ENCODE data around the gene ATP5F1A.

The ATP5F1A gene

GRCh38 chr18:46031741-46032140 is 66.4 kb downstream of the ATP5F1A start:
- H3K4me1 ChIP-seq (ENCODE audit: control insufficient read depth in 1 of 2, insufficient read depth in 1 of 2, low read depth in 1 of 2, low read length in 1 of 2), result peaks cover 53 to 65% of the 10 kb centered on the region in 2 experiments
- no peaks in the 10 kb centered on the region for H3K27me3 ChIP-seq
- H3K36me3 ChIP-seq, result peaks cover 15% of the 10 kb centered on the region
- no peak for TF ChIP-seq CTCF (IDR thresholded peaks at IDR 0.05)
- no peaks in the 10 kb centered on the region for H3K9me3 ChIP-seq
- no peak overlapping the region for H3K4me3 ChIP-seq (ENCODE audit: low read depth in 1 of 2, low read length in 1 of 2)
- no peak overlapping the region for H3K27ac ChIP-seq
